Activated CD8-positive, alpha-beta memory T cell treated with anti-CD3 and anti-CD28 coated beads, Interleukin-2, amount 50 U/mL, for 24 hours (primary cell): ENCODE measurements around the gene PIEZO2.

Experiments used
- DNase-seq: peaks from one replicate; pipeline ENCODE4 v3.0.0-alpha.2; 2020; ENCODE audit errors: extremely low read depth

PIEZO2 gene

GRCh38 chr18:10791169-10791831 lies 358.1 kb downstream of the PIEZO2 start:
- DNase-seq: no peak

GRCh38 chr18:10789180-10789579 lies 360.2 kb downstream of the PIEZO2 start:
- DNase-seq: no peak

GRCh38 chr18:10787293-10787901 lies 362.0 kb downstream of the PIEZO2 start:
- DNase-seq: peak; percentile 69

DNA sequence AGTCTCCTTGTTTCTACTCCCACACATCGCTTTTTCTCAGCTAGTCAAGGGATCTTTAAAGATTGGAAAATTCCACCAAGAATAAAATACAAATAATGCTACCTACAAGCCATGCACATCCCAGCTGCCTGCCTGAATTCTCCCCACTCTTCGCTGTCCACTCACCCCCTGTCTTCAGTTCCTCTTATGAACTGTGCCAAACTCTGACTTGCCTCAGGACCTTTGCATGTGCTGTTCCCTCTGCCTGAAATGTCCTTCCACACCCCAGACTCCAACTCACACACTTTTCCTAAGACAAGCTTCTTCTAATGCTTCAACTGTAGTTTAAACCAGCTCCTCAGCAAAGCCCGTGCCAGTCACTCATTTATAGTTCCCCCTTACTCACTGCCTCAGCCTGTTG lies 363.6 kb downstream of the PIEZO2 start:
- DNase-seq: no peak

DNA sequence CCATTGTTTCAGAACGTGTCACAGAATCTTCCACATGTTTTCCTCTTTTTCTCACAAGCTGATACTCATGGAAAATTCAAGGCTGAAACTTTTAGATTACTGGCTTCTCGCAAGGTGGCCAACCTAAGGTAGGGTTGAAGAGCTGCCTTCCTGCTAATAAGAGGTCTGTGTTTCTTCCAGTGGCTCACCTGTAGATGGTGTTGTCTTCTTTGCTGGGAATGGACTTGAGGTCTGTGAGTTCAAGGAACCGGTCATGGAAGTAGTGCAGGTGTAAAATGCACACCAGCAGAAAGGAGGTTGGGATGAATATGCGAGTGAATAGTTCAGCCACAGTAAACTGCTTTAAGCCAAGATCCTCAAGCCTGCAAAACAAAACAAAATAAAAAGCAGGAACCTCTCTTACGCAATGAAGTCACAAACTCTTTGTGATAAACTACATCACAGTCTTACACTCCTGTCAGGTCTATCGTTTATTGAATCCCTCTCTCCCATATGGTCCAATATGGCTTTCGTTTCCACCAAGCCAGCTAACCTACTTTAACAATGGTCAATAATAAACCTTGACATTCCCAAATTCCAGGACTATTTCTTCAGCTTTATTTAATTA lies 364.7 kb downstream of the PIEZO2 start:
- no peak for DNase-seq

DNA sequence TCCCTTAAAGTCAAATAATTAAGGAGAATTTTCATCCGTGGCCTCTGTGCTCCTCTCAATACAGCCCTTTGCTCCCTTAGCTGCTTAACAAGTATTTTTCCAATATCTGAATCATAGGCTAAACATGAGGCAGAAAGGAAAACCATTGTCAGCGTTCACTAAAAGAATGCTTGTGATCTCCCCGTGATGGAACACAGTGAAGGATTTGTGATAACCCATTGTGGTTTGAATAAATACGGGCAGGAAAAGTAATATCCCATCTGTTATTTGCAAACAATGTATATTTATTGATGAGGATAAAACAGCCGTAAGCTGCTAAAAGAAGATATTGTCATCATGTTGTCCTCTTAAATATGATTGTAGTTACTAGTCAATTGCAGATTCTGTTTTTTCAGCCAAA lies 365.4 kb downstream of the PIEZO2 start:
- no peak for DNase-seq

DNA sequence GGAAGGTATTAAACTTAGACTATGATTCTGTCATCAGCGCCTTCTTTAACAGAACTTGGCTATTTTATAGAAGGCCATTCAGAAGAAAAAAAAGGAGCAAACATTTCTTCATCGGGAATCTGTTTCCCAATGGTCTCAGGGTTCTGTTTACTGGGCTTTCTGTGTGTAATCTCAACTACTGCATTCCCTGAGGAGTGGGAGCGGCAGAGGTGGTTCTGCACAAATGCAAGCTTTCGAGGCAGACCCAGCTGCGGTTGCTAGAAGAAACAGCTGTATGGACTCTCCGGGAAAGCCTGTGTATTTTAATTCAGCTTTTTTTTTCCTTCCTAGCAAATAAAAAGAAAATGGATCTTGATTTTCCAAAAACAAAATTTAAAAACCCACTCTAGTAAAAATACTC lies 372.9 kb downstream of the PIEZO2 start:
- DNase-seq: no peak

- DNase-seq: no peak
Measured at GRCh38 chr18:10775026-10775425, 374.3 kb downstream of the PIEZO2 start.

- DNase-seq: no peak
Measured at GRCh38 chr18:10771053-10771709, 378.2 kb downstream of the PIEZO2 start.

GRCh38 chr18:10770264-10770663 lies 379.1 kb downstream of the PIEZO2 start:
- no peak for DNase-seq

DNA sequence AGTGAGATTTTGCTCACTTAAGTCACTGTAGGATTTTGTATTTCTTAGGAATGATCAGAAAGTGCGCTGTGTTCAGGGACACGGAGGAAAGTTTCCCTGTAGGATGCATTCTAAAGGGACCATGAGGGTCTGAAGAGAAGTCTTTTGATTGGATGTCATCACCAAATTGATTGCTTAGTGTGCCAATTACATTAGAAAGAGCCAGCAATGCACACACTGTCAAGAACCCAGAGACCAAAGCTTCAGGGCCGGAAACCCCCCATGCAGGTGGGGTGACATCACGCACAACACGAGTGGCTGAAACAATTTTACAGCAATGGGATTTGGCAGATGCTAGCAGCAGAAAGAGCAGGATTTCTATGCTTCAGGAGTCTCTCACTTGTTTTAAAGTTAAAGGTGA lies 381.1 kb downstream of the PIEZO2 start:
- no peak for DNase-seq

DNA sequence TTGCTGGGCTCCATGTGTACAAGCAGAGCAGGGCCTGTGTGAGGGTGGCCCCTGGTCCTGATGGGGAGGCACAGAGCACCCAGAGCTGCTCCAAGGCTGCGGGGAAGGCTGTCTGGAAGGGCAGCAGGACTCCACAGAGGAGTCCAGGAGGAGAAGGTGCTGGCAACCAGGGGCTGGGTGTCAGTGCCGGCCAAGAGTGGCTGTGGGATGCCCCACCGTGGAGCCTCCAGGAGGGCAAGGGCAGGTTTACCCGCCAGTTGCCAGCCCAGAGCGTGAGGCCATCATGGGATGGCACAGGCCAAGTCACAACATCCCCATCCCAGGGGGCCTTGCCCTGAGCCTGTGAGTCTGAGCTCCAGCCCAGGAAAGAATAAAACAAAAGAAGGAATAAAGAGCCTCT lies 381.7 kb downstream of the PIEZO2 start:
- no peak for DNase-seq

- no peak for DNase-seq
Measured at GRCh38 chr18:10760986-10761385, 388.4 kb downstream of the PIEZO2 start.

DNA sequence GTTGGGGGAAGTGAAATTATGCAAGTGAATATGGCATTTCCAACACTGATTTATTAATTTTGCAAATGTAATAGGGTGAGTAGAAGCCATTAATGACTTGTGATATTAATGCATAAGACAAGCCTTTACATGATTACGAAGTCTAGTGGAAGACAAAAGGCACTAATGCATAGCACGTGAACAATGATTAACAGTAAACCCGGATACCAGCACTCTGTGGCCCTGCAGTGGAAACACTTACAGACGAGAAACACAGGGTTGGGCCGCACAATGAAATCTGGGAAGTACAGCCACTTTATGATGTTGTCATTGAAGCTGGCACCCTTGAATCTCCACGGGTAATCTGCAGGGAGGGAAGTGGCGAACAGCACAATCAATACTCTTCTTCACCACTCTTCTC lies 390.1 kb downstream of the PIEZO2 start:
- DNase-seq: no peak

- no peak for DNase-seq
Measured at GRCh38 chr18:10757946-10758345, 391.4 kb downstream of the PIEZO2 start.

- DNase-seq: no peak
Measured at GRCh38 chr18:10757349-10757748, 392.0 kb downstream of the PIEZO2 start.

GRCh38 chr18:10755855-10756254 lies 393.5 kb downstream of the PIEZO2 start:
- DNase-seq: no peak

DNA sequence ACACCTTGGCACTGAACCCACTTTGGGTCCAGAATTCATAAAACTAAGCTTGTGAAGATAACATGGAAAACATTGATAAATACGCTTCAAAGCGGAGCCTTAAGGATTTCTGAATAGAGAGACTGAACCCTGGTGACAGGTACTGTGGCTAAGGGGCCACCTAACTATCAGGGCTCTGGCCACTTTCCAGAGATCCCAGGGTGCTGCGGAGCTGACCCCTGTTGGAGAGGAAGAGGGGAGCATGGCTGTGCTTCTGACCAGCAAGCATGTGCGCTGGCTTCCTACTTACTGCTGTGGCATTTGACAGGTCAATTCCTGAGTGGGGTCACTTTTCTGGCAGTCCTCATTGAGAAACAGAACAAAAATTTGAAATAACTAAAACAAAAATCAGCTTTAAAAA lies 395.2 kb downstream of the PIEZO2 start:
- DNase-seq: no peak

- no peak for DNase-seq
Measured at GRCh38 chr18:10752382-10752781, 397.0 kb downstream of the PIEZO2 start.

DNA sequence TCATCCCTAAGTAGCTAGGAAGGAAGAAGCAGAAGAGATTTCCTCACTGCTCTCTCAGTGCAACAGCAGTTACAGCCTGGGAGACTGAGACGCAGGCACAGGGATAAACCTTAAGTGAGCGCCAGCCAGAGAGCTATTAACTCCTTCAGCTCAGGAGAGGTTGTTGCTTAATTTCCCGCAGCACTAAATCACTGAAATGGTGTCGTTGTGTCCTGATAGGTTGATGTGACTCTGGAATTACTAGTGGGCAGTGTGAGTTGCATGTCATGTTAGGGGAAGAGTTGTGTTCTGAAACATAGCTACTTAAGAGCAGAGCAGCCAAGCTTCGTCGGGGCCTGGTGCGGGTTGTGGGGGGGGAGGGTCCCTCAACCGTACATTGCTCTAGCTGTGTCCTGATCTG lies 397.7 kb downstream of the PIEZO2 start:
- no peak for DNase-seq

DNA sequence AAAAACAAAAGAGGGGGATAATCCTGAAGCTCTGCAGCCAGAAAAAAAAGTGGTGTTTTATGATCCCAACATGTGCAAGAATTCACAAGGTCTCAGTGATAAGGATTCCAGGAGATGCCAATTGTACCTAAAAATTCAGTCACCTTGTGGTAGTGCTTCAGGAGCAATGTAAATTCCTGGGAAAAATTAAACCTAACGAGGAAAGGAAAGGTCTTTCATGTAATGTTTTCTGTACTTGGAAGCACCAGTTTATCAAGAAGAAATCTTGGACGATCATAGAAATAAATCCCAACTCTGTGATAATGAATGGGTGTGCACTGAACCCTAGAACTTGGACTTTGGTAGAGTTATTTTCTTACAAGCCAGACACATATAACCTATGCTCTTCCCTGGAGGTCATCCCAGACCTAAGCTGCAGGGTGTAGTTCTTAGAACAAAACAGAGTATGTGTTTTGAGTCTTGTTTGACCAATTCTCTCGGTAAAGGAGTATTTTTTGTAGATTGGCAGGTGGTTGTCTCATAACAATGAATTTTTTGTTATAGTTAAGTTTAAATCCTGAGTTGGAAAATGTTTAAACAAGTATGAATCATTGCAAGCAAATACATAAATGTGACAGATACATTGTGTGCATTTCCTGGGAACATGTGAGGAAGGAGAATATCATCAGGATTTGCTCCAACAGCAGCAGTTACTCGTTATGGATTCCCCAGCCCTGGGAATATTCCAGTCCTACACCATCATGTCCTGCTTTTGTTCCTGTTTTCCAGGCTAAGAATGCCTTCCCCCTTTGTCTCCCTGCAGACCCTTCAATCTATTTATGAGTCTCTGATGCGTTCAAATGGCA lies 399.0 kb downstream of the PIEZO2 start:
- DNase-seq: no peak

GRCh38 chr18:10748641-10749040 lies 400.7 kb downstream of the PIEZO2 start:
- no peak for DNase-seq
